ENCODE measurements around the gene FILIP1.

DNA sequence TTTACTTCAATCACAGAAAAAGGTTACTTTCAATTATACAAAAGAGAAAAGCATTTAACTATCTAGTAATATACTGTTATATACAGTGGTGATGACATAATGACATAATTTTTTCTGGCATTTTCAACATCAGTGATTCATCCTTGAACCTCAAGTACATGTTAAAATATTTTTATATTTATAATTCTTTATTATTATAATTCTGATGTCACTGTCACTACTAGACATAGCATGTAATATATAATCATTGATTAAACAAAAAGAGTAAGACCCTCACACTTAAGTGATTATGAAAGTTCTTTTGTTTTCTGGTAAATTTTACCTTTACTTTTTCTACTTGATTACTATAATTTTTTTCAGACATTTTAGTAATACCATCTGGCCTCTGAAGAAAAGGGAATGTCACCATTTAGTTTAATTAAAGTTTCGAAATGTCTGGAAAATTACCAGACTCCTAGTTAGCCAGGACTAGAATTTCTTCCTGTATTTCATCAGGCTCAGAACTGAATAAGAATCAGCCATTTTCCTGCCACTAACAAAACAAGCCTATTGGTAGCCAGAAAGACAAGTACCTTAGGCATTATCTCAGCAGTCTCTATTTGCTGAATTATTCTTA is 71.5 kb downstream of the FILIP1 start:
- no peak for TF ChIP-seq CTCF (IDR thresholded peaks at IDR 0.05; ENCODE audit: low read depth, low read length)
- TF ChIP-seq EZH2phosphoT487 (IDR thresholded peaks at IDR 0.05; ENCODE audit: low read depth) = no peak

All from OCI-LY3 (cell line).